Brain microvascular endothelial cell (primary cell): ENCODE results near the gene CDC20B.

ENCODE experiments used
- DNase-seq: peaks from one replicate; pipeline ENCODE4 v3.0.0-alpha.2; 2020
- H3K27ac ChIP-seq: fragments of 250-450 bp; sonication (Bioruptor Pico); 2 replicates; pipeline ENCODE4 v1.5.1; 2020; ENCODE audit warnings: mild to moderate bottlenecking, moderate library complexity
- H3K27me3 ChIP-seq: fragments of 250-450 bp; sonication (Bioruptor Pico); replicated peaks from 2 replicates; pipeline ENCODE4 v1.5.1; 2020; ENCODE audit warnings: mild to moderate bottlenecking
- H3K36me3 ChIP-seq: fragments of 250-450 bp; sonication (Bioruptor Pico); replicated peaks from 2 replicates; pipeline ENCODE4 v1.5.1; 2020; ENCODE audit warnings: mild to moderate bottlenecking
- H3K4me3 ChIP-seq: 2 replicates; pipeline ENCODE4 v1.5.1; 2011; ENCODE audit warnings: low read depth, mild to moderate bottlenecking, control low read depth, low read length, moderate library complexity
- in situ Hi-C: cut with HindIII; loops from 2 replicates; pipeline ENCODE4 v1.10.0; 2017; ENCODE audit warnings: low sequenced_read_pairs, low pct_ligation_motif_present
- TF ChIP-seq, protein P1 (sequence below): IDR thresholded peaks from 2 replicates; pipeline ENCODE4 v1.5.1; 2011; ENCODE audit warnings: low read depth, mild to moderate bottlenecking, moderate library complexity, low read length, control low read depth, inconsistent platforms; ENCODE audit errors: missing control alignments

Gene CDC20B

DNA sequence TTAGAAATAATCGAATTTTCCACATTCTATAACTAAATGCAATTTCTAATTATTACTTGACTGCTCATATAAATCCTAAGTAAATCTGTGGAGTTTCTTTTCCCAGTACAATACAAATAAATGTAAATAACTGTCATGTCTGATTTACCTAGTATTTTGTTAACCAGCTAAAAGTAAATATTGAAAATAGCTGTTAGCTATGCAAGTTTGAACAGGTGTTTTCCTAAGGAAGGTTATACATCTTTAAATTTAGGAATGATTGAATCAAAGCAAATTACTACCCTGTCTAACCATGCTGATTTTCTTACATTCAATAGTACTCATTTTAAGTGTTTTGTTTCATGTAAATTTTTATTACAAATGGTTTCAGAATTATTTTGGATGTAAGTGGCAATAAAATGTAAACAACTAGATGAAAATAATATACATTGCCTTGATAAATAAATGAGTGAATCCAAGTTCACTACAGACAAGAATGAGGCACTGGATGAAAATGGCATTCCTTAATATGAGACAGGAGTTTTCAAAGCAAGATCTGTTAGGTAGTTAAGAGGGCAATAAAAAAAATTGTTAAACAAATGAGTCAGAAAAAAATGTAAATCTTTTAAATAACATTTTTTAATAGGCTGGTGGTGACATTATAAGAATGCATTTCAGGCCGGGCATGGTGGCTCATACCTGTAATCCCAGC is 38.4 kb upstream of the CDC20B start:
- H3K27me3 ChIP-seq, result peaks cover 3% of the 10 kb centered on the region
- in situ Hi-C loops, result no loop called here
- TF ChIP-seq, protein P1, sequence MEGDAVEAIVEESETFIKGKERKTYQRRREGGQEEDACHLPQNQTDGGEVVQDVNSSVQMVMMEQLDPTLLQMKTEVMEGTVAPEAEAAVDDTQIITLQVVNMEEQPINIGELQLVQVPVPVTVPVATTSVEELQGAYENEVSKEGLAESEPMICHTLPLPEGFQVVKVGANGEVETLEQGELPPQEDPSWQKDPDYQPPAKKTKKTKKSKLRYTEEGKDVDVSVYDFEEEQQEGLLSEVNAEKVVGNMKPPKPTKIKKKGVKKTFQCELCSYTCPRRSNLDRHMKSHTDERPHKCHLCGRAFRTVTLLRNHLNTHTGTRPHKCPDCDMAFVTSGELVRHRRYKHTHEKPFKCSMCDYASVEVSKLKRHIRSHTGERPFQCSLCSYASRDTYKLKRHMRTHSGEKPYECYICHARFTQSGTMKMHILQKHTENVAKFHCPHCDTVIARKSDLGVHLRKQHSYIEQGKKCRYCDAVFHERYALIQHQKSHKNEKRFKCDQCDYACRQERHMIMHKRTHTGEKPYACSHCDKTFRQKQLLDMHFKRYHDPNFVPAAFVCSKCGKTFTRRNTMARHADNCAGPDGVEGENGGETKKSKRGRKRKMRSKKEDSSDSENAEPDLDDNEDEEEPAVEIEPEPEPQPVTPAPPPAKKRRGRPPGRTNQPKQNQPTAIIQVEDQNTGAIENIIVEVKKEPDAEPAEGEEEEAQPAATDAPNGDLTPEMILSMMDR, result no peak
- H3K36me3 ChIP-seq, result no peaks in the 10 kb centered on the region
- H3K27ac ChIP-seq, result no peak overlapping the region
- no peak overlapping the region for H3K4me3 ChIP-seq
- no peak for DNase-seq

DNA sequence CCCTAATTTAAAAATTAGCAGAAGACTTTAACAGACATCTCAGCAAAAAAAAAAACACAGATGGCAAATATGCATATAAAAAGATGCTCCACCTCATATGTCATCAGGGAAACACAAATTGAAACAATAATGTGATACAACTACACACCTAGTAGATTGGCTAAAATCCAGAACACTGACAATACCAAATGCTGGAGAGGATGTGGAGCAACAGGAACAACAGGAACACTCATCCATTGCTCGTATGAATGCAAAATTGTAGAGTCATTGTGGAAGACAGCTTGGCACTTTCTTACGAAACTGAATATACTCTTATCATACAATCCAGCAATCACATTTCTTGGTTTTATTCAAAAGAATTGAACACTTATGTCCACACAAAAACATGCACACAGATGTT is 32.0 kb upstream of the CDC20B start:
- no peak for DNase-seq
- H3K27me3 ChIP-seq, result peaks cover 3% of the 10 kb centered on the region
- in situ Hi-C loops, result no loop called here

DNA sequence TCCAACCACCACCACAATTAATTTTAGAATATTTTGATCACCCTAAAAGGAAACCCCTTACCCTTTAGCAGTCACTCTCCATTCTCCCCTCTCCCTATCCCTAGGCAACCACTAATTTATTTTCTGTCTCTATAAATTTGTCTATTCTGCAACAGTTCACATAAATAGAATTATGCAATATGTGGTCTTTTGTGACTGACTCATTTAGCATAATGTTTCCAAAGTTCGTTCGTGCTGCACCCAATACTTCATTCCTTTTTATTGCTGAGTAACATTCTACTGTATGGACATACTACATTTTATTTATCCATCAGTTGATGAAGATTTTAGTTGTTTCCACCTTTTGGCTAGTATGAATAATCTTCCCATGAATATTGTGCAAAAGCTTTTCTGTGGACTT is 18.2 kb upstream of the CDC20B start:
- Histone ChIP-seq H3K4me3 (no peak overlapping the region), H3K36me3 (no peaks in the 10 kb centered on the region), H3K27ac (no peak overlapping the region), H3K27me3 (peaks cover 37% of the 10 kb centered on the region)
- no peak for DNase-seq
- in situ Hi-C loops, result no loop called here
- TF ChIP-seq, protein P1, result no peak

More for the DNA sequence above, 32.0 kb upstream of the CDC20B start:
- no peaks in the 10 kb centered on the region for H3K36me3 ChIP-seq
- H3K27ac ChIP-seq, result no peak overlapping the region
- no peak overlapping the region for H3K4me3 ChIP-seq
- TF ChIP-seq, protein P1, result no peak

DNA sequence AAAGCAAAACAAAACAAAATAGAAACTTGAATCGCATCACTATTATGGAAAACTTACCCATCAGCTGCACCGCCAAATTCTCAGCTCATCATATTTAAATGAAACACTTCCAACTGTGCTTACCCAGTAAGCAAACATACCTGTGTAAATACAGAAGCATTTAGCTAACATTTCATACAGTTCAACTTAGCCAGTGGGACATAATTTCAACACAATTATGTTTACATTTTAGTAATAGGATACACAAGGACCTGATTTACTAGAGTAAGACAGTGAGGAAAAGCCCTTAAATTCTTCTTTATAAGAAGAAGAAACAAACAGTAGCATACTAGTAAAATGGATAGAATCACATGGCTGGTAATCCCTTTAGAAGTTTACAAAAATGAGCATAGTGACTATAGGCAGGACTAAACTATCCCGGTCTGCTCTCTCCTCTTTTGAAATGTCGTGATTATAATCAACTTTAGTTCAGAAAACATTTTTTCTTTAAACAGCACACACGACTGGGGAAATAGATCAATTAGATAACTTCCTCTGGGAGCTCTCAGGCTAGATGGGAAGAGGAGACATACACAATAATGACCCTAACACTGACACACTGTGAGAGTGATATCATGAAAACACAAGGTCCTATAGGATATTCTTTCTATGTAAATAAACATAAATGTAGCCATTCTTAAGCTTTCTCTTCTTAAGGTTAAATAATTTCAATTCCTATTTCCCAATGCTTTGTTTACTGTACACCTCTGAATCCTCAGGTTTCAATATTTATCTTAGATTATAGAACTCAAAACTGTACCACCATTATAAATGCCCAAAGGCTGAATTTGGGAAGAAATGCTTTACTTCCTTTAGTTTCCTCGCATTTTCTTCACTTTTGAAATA is 15.9 kb upstream of the CDC20B start:
- Histone ChIP-seq H3K27me3 (peaks cover 37% of the 10 kb centered on the region), H3K36me3 (no peaks in the 10 kb centered on the region), H3K4me3 (no peak overlapping the region), H3K27ac (no peak overlapping the region)
- TF ChIP-seq, protein P1, result no peak
- in situ Hi-C loops, result no loop called here
- DNase-seq, result no peak

DNA sequence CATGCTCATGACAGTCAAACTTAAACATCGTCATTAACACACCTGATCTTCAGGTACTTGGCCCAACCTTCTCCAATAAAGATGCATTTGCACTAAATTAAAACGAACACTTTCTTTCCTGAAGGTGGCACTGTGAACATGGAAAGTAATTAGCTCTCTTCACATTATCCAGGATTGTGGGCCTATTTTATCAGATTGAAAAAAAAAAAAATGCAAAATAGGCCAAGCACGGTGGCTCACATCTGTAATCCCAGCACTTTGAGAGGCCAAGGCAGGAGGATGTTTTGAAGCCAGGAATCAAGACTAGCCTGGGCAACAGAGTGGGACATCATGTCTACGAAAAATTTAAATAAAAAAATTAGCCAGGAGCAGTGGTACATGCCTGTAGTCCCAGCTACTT is 14.4 kb upstream of the CDC20B start:
- no peaks in the 10 kb centered on the region for H3K36me3 ChIP-seq
- TF ChIP-seq, protein P1, result peak; percentile 10
- H3K27me3 ChIP-seq, result peaks cover 30% of the 10 kb centered on the region
- no peak for DNase-seq
- H3K4me3 ChIP-seq, result no peak overlapping the region
- no peak overlapping the region for H3K27ac ChIP-seq
- in situ Hi-C loops, result no loop called here
